Mucosa of stomach (tissue), 1 donor: ENCODE results near the gene ARHGAP22.

ENCODE experiments used
- H3K27me3 ChIP-seq: one replicate; pipeline ENCODE4 v1.7.0; 2013; ENCODE audit warnings: mild to moderate bottlenecking, low read length; ENCODE audit not compliant: control insufficient read depth, insufficient read depth
- H3K36me3 ChIP-seq: one replicate; pipeline ENCODE4 v1.7.0; 2013; ENCODE audit warnings: low read length; ENCODE audit not compliant: control insufficient read depth, insufficient read depth
- H3K4me1 ChIP-seq: one replicate; pipeline ENCODE4 v1.7.0; 2013; ENCODE audit warnings: mild to moderate bottlenecking, low read length; ENCODE audit not compliant: control insufficient read depth, insufficient read depth
- H3K4me3 ChIP-seq: one replicate; pipeline ENCODE4 v1.7.0; 2013; ENCODE audit warnings: low read length
- H3K9ac ChIP-seq: one replicate; pipeline ENCODE4 v1.7.0; 2013; ENCODE audit warnings: mild to moderate bottlenecking, low read length, moderate library complexity
- H3K9me3 ChIP-seq: one replicate; pipeline ENCODE4 v1.7.0; 2013; ENCODE audit warnings: mild to moderate bottlenecking, low read length, moderate library complexity; ENCODE audit not compliant: control insufficient read depth
- donor health status: Pancreatic carcinoma.

Gene ARHGAP22

GRCh38 chr10:48551861-48552591, 52.8 kb downstream of the ARHGAP22 start:
- H3K27me3 ChIP-seq = no peaks in the 10 kb centered on the region
- H3K36me3 ChIP-seq = no peaks in the 10 kb centered on the region
- H3K9ac ChIP-seq = no peak overlapping the region
- H3K9me3 ChIP-seq = no peaks in the 10 kb centered on the region
- H3K4me1 ChIP-seq = no peaks in the 10 kb centered on the region
- H3K4me3 ChIP-seq = no peak overlapping the region

- Histone ChIP-seq H3K9ac (no peak overlapping the region), H3K4me3 (no peak overlapping the region), H3K27me3 (no peaks in the 10 kb centered on the region), H3K4me1 (no peaks in the 10 kb centered on the region), H3K36me3 (no peaks in the 10 kb centered on the region), H3K9me3 (no peaks in the 10 kb centered on the region)
Measured at GRCh38 chr10:48550977-48551376, 53.9 kb downstream of the ARHGAP22 start.

GRCh38 chr10:48550071-48550691, 54.7 kb downstream of the ARHGAP22 start:
- Histone ChIP-seq H3K27me3 (no peaks in the 10 kb centered on the region), H3K4me3 (no peak overlapping the region)

GRCh38 chr10:48549236-48549635, 55.6 kb downstream of the ARHGAP22 start:
- Histone ChIP-seq H3K9ac (no peak overlapping the region), H3K9me3 (no peaks in the 10 kb centered on the region), H3K4me3 (no peak overlapping the region), H3K36me3 (no peaks in the 10 kb centered on the region), H3K4me1 (no peaks in the 10 kb centered on the region), H3K27me3 (no peaks in the 10 kb centered on the region)

More at GRCh38 chr10:48550071-48550691, 54.7 kb downstream of the ARHGAP22 start:
- H3K4me1 ChIP-seq = no peaks in the 10 kb centered on the region
- H3K9me3 ChIP-seq = no peaks in the 10 kb centered on the region
- no peak overlapping the region for H3K9ac ChIP-seq
- no peaks in the 10 kb centered on the region for H3K36me3 ChIP-seq

- Histone ChIP-seq H3K27me3 (no peaks in the 10 kb centered on the region), H3K36me3 (no peaks in the 10 kb centered on the region), H3K4me1 (no peaks in the 10 kb centered on the region), H3K9me3 (no peaks in the 10 kb centered on the region), H3K9ac (no peak overlapping the region), H3K4me3 (no peak overlapping the region)
Measured at GRCh38 chr10:48548531-48549135, 56.2 kb downstream of the ARHGAP22 start.

- no peaks in the 10 kb centered on the region for H3K36me3 ChIP-seq
- no peaks in the 10 kb centered on the region for H3K4me1 ChIP-seq
- no peaks in the 10 kb centered on the region for H3K9me3 ChIP-seq
- no peak overlapping the region for H3K4me3 ChIP-seq
- no peak overlapping the region for H3K9ac ChIP-seq
- no peaks in the 10 kb centered on the region for H3K27me3 ChIP-seq
Measured at GRCh38 chr10:48547981-48548380, 56.9 kb downstream of the ARHGAP22 start.

GRCh38 chr10:48547061-48547895, 57.6 kb downstream of the ARHGAP22 start:
- no peak overlapping the region for H3K9ac ChIP-seq
- no peaks in the 10 kb centered on the region for H3K36me3 ChIP-seq
- H3K4me1 ChIP-seq = no peaks in the 10 kb centered on the region
- H3K27me3 ChIP-seq = no peaks in the 10 kb centered on the region
- no peaks in the 10 kb centered on the region for H3K9me3 ChIP-seq
- H3K4me3 ChIP-seq = no peak overlapping the region

- H3K9me3 ChIP-seq = no peaks in the 10 kb centered on the region
- H3K27me3 ChIP-seq = no peaks in the 10 kb centered on the region
- no peaks in the 10 kb centered on the region for H3K4me1 ChIP-seq
- no peaks in the 10 kb centered on the region for H3K36me3 ChIP-seq
- H3K4me3 ChIP-seq = no peak overlapping the region
- no peak overlapping the region for H3K9ac ChIP-seq
Measured at GRCh38 chr10:48545462-48546145, 59.3 kb downstream of the ARHGAP22 start.

GRCh38 chr10:48543182-48543844, 61.6 kb downstream of the ARHGAP22 start:
- Histone ChIP-seq H3K9ac (no peak overlapping the region), H3K4me3 (no peak overlapping the region), H3K36me3 (no peaks in the 10 kb centered on the region), H3K27me3 (no peaks in the 10 kb centered on the region), H3K4me1 (no peaks in the 10 kb centered on the region), H3K9me3 (no peaks in the 10 kb centered on the region)

GRCh38 chr10:48542471-48543181, 62.2 kb downstream of the ARHGAP22 start:
- H3K9me3 ChIP-seq = no peaks in the 10 kb centered on the region
- H3K9ac ChIP-seq = no peak overlapping the region
- H3K27me3 ChIP-seq = no peaks in the 10 kb centered on the region
- no peak overlapping the region for H3K4me3 ChIP-seq
- H3K4me1 ChIP-seq = no peaks in the 10 kb centered on the region
- H3K36me3 ChIP-seq = no peaks in the 10 kb centered on the region
